ENCODE data around the gene LEMD2. TPM values are rescaled to one million over a fixed set of nuclear protein-coding genes. Genes with fewer than 3 reads are reported as not detected.

Gene LEMD2
- total RNA-seq, 1 experiment from 2014 or later: 75.8 TPM

DNA sequence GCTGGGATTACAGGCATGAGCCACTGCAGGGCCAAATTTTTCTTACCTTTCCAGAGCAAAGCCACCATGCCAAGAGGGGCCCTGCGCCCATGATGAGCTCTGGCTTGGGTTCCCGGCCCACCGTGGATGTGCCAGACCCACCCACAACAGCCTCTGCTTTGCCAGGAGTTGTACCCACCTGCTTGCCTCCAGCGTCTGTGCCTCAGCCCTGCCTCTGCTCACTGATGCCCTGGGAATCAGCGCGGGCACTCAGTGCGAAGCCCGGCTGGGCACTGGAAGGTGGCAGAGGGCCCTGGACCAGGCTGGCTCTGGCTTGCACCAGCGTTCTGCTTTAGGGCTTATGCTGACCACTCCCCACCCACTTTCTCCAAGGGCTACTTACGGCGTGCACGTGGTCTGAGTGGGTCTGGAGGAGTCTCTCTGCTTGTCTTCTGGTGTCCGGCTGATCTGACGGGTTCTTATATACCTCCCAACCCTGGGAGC is 14.7 kb upstream of the LEMD2 start, which contains the start of gene MLN:
Gene MLN (minus strand): TSS at position 433 of the 483 bp plus-strand sequence. CDS start 2,840 bp downstream, outside the sequence.
- Histone ChIP-seq H3K36me3 (ENCODE audit: insufficient read depth, low read length, poor library complexity, severe bottlenecking) (no peaks in the 10 kb centered on the region), H3K27ac (ENCODE audit: low read depth, low read length, poor library complexity, severe bottlenecking) (no peak within 1 kb of the TSS), H3K27me3 (replicated peaks; ENCODE audit: insufficient read depth, low read depth, low read length, poor library complexity) (no peaks in the 10 kb centered on the region), H3K4me1 (ENCODE audit: insufficient read depth, low read length, poor library complexity, severe bottlenecking) (peaks cover 19% of the 10 kb centered on the region), H3K9me3 (ENCODE audit: low read depth, low read length, poor library complexity, severe bottlenecking) (no peaks in the 10 kb centered on the region), H3K4me3 (ENCODE audit: low read depth, low read length, poor library complexity, severe bottlenecking) (no peak within 1 kb of the TSS)
- ChIA-PET POLR2A (ENCODE audit: low non-redundant PET) (no interaction called here), CTCF (no interaction called here)
- TF ChIP-seq, protein P1, sequence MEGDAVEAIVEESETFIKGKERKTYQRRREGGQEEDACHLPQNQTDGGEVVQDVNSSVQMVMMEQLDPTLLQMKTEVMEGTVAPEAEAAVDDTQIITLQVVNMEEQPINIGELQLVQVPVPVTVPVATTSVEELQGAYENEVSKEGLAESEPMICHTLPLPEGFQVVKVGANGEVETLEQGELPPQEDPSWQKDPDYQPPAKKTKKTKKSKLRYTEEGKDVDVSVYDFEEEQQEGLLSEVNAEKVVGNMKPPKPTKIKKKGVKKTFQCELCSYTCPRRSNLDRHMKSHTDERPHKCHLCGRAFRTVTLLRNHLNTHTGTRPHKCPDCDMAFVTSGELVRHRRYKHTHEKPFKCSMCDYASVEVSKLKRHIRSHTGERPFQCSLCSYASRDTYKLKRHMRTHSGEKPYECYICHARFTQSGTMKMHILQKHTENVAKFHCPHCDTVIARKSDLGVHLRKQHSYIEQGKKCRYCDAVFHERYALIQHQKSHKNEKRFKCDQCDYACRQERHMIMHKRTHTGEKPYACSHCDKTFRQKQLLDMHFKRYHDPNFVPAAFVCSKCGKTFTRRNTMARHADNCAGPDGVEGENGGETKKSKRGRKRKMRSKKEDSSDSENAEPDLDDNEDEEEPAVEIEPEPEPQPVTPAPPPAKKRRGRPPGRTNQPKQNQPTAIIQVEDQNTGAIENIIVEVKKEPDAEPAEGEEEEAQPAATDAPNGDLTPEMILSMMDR (conservative IDR thresholded peaks at IDR 0.05; ENCODE audit: low read depth, low read length): no peak
- no peak for TF ChIP-seq EZH2 (IDR thresholded peaks at IDR 0.05; ENCODE audit: borderline replicate concordance, low read depth, low read length, poor library complexity, severe bottlenecking)
- DNase-seq (ENCODE audit: low spot score): no peak
- no TSS peak for BruUV-seq (replicated peaks)
- intact Hi-C loops (cut with micrococcal nuclease; ENCODE audit: unreplicated experiment): no loop called here

DNA sequence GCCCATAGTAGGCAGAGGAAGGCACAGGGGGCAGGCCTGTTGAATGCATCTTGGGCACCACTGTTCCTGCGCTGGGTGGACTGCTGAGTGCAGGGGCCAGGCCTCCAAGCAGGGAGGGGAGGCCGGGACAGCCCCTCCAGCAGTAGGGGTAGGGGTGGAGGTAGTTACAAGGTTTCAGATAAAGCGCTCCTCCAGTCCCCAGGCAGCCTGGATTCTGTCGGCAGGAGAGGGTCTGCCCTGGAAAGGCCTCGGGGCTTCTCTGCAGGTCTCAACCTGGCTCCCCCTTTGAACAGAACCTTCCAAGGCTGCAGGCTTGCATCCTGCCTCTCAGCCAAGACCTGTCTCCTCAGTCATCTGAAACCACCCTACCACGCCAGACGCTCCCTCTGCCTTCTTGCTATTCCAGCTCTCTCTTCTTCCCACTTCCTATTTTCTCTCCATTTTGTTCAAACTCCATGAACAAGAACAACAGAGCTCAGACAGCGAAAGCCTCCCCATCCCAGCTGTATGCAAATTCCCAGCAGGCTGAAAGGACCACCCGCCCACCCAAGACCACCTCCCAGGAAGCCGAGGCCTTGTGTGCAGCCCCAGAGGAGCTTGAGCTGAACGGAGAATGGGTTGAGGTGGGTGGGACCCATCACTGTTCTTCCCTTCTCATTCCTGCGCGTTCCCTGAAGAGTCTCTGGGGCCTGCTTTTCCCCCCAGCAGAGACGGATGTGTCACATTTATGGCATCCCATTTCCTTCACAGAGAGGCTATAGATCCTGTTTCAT is 13.4 kb upstream of the LEMD2 start:
- intact Hi-C loops (cut with micrococcal nuclease; ENCODE audit: unreplicated experiment): no loop called here
- Histone ChIP-seq H3K27me3 (replicated peaks; ENCODE audit: insufficient read depth, low read depth, low read length, poor library complexity) (no peaks in the 10 kb centered on the region), H3K4me3 (ENCODE audit: low read depth, low read length, poor library complexity, severe bottlenecking) (no peak overlapping the region), H3K36me3 (ENCODE audit: insufficient read depth, low read length, poor library complexity, severe bottlenecking) (no peaks in the 10 kb centered on the region), H3K27ac (ENCODE audit: low read depth, low read length, poor library complexity, severe bottlenecking) (no peak overlapping the region), H3K9me3 (ENCODE audit: low read depth, low read length, poor library complexity, severe bottlenecking) (no peaks in the 10 kb centered on the region), H3K4me1 (ENCODE audit: insufficient read depth, low read length, poor library complexity, severe bottlenecking) (peaks cover 15% of the 10 kb centered on the region)
- peak; percentile 24 for DNase-seq (ENCODE audit: low spot score)
- CTCF ChIA-PET: no interaction called here
- TF ChIP-seq, protein P1 (conservative IDR thresholded peaks at IDR 0.05; ENCODE audit: low read depth, low read length): no peak
- no peak for TF ChIP-seq EZH2 (IDR thresholded peaks at IDR 0.05; ENCODE audit: borderline replicate concordance, low read depth, low read length, poor library complexity, severe bottlenecking)
- BruUV-seq (replicated peaks): no TSS peak
- POLR2A ChIA-PET (ENCODE audit: low non-redundant PET): no interaction called here

DNA sequence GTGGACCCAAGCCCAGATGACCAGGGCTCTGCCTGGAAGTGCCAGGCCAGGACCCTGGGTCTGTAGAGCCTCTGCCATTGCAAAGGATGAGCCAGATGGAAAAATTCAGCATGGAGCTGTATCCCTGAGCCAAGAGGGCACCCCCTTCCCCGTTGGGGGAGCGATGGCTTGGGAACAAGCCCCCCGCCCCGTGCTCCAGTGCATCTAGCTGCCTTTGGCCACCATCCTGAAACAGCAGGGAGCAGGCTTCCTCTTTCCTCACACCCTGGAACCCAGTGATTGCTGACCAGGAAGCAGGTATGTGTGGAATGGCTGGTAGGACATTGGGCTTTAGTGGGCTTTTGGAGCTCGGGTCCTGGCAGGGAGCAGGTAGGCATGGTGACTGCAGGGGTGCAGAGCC is 12.7 kb upstream of the LEMD2 start:
- H3K36me3 ChIP-seq (ENCODE audit: insufficient read depth, low read length, poor library complexity, severe bottlenecking): no peaks in the 10 kb centered on the region
- intact Hi-C loops (cut with micrococcal nuclease; ENCODE audit: unreplicated experiment): no loop called here
- POLR2A ChIA-PET (ENCODE audit: low non-redundant PET): no interaction called here
- no peaks in the 10 kb centered on the region for H3K9me3 ChIP-seq (ENCODE audit: low read depth, low read length, poor library complexity, severe bottlenecking)
- H3K4me3 ChIP-seq (ENCODE audit: low read depth, low read length, poor library complexity, severe bottlenecking): no peak overlapping the region
- CTCF ChIA-PET: no interaction called here
- no peak overlapping the region for H3K27ac ChIP-seq (ENCODE audit: low read depth, low read length, poor library complexity, severe bottlenecking)
- no peak for DNase-seq (ENCODE audit: low spot score)
- TF ChIP-seq EZH2 (IDR thresholded peaks at IDR 0.05; ENCODE audit: borderline replicate concordance, low read depth, low read length, poor library complexity, severe bottlenecking): no peak
- TF ChIP-seq, protein P1 (conservative IDR thresholded peaks at IDR 0.05; ENCODE audit: low read depth, low read length): no peak
- BruUV-seq (replicated peaks): no TSS peak
- H3K4me1 ChIP-seq (ENCODE audit: insufficient read depth, low read length, poor library complexity, severe bottlenecking): peaks cover 15% of the 10 kb centered on the region
- no peaks in the 10 kb centered on the region for H3K27me3 ChIP-seq (replicated peaks; ENCODE audit: insufficient read depth, low read depth, low read length, poor library complexity)
